Gastrocnemius medialis (tissue), 4 donors: ENCODE data around the gene FLNB. TPM values are rescaled to one million over a fixed set of nuclear protein-coding genes. Genes with fewer than 3 reads are reported as not detected.

Experiments
- ATAC-seq, 2 donors: fragments of 150-250 bp; one replicate each; pipeline ENCODE4 v1.9.1; 2016
- DNase-seq, 2 donors: peaks; one replicate each; pipeline ENCODE4 v3.0.0-alpha.2; 2019
- H3K27ac ChIP-seq, 4 donors: fragments of 200-600 bp; sonication (generic); 1 replicate in 1 of 4; 2 replicates in 3 of 4; pipeline ENCODE4 v1.5.1; 2016 to 2018; ENCODE audit warnings: mild to moderate bottlenecking in 2 of 4, moderate library complexity in 1 of 4
- H3K27me3 ChIP-seq, 3 donors: fragments of 200-600 bp; sonication (generic) in 2 of 3; 1 replicate in 1 of 3; 2 replicates in 2 of 3; pipeline versions ENCODE4 v1.5.1 to v1.6.0; 2016 to 2019; ENCODE audit warnings: mild to moderate bottlenecking in 1 of 3, moderate library complexity in 1 of 3
- H3K36me3 ChIP-seq, 2 donors: fragments of 200-600 bp; sonication (generic) in 1 of 2; one replicate each; pipeline ENCODE4 v1.5.1; 2017 to 2018
- H3K4me1 ChIP-seq, 2 donors: fragments of 200-600 bp; sonication (generic) in 1 of 2; one replicate each; pipeline ENCODE4 v1.5.1; 2016 to 2017; ENCODE audit warnings: mild to moderate bottlenecking in 2 of 2
- H3K4me3 ChIP-seq, 4 donors: fragments of 200-600 bp; sonication (generic) in 3 of 4; 1 replicate in 1 of 4; 2 replicates in 3 of 4; pipeline ENCODE4 v1.5.1; 2016 to 2019; ENCODE audit warnings: mild to moderate bottlenecking in 2 of 4
- H3K9me3 ChIP-seq, 3 donors: fragments of 200-600 bp; sonication (generic) in 2 of 3; 1 replicate in 1 of 3; 2 replicates in 2 of 3; pipeline ENCODE4 v1.5.1; 2016 to 2019
- CTCF ChIP-seq, 5 experiments: fragments of 450-650 bp in 3 of 5; fragments of 200-600 bp in 2 of 5; sonication (generic) in 2 of 5; IDR thresholded peaks in 4 of 5; conservative IDR thresholded peaks in 1 of 5; 1 replicate in 4 of 5; 2 replicates in 1 of 5; pipeline ENCODE4 v1.5.1; 2016 to 2019; ENCODE audit warnings: antibody characterized with exemption in 5 of 5, mild to moderate bottlenecking in 3 of 5, moderate library complexity in 3 of 5
- POLR2A ChIP-seq, 2 donors: fragments of 450-650 bp; IDR thresholded peaks; one replicate each; pipeline ENCODE4 v1.6.1; 2017; ENCODE audit warnings: antibody characterized with exemption in 2 of 2, mild to moderate bottlenecking in 2 of 2, moderate library complexity in 2 of 2
- in situ Hi-C, 4 donors: fragments of 200-750 bp; cut with MboI; loops; one replicate each; pipeline versions ENCODE4 v1.15.0 to v1.8.0; 2017; ENCODE audit warnings: low sequenced_read_pairs in 4 of 4
- intact Hi-C: fragments of 100-400 bp; cut with DNase I; formaldehyde crosslinking; loops from one replicate; pipeline ENCODE4 v1.15.1; 2023; ENCODE audit warnings: low total_unique reads
- total RNA-seq, 4 donors: library from RNA; depleted of rRNA; stranded (reverse); fragments of >200 nt; gene quantifications; one replicate each; pipeline versions ENCODE4 v1.1.0 to v1.2.3, GENCODE V29; 2016

FLNB gene
- total RNA-seq, 4 donors from 2014 or later = 10.9 to 21.5 (median 12.0) TPM

- TF ChIP-seq CTCF (IDR thresholded peaks at IDR 0.05 in 4 of 5, conservative IDR thresholded peaks at IDR 0.05 in 1 of 5) = no peak
- no peak for TF ChIP-seq POLR2A (IDR thresholded peaks at IDR 0.05)
- in situ Hi-C loops (loop anchor here in 1 of 4 donors (25.0 kb wide), 1 partner anchor 362 kb away; the partner anchor contains the start of gene ACOX2), intact Hi-C loops (loop anchor here (5.0 kb wide), 2 partner anchors 132 to 237 kb away; partner anchors contain the start of genes HTD2 and RPP14)
- Histone ChIP-seq H3K4me3 (no peak overlapping the region), H3K4me1 (peaks cover 3 to 15% of the 10 kb centered on the region in 2 donors), H3K9me3 (no peaks in the 10 kb centered on the region), H3K27me3 (no peaks in the 10 kb centered on the region), H3K36me3 (no peaks in the 10 kb centered on the region), H3K27ac (peak overlapping the region in 2 of 4 donors; percentile 11 to 13)
- DNase-seq = no peak
- ATAC-seq = no peak
Measured at GRCh38 chr3:58175437-58176184, 167.4 kb downstream of the FLNB start.

DNA sequence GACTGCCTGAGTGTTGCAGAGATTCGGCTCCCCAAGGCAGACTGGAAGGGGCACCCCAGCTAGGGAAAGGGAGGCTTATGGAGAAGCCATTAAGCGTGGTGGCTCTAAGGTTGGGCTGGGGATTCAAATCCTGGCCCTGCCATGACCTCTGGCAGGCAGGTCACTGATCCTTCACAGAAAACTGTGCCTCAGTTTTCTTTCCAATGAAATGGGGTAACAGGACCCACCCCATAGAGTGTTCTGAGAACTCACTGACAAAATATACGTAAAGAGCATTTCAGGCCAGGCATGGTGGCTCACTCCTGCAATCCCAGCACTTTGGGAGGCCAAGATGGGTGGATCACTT is 167.9 kb downstream of the FLNB start:
- in situ Hi-C loops (loop anchor here in 1 of 4 donors (25.0 kb wide), 1 partner anchor 361 kb away; the partner anchor contains the start of gene ACOX2), intact Hi-C loops (loop anchor here (5.0 kb wide), 2 partner anchors 131 to 236 kb away; partner anchors contain the start of genes HTD2 and RPP14)
- no peaks in the 10 kb centered on the region for H3K27me3 ChIP-seq
- H3K4me3 ChIP-seq = no peak overlapping the region
- H3K36me3 ChIP-seq = no peaks in the 10 kb centered on the region
- ATAC-seq (no peak), DNase-seq (no peak)
- no peaks in the 10 kb centered on the region for H3K9me3 ChIP-seq
- peak overlapping the region in 1 of 4 donors; percentile 13 for H3K27ac ChIP-seq
- H3K4me1 ChIP-seq = peaks cover 3 to 15% of the 10 kb centered on the region in 2 donors
- TF ChIP-seq CTCF (IDR thresholded peaks at IDR 0.05 in 4 of 5, conservative IDR thresholded peaks at IDR 0.05 in 1 of 5) (no peak), POLR2A (IDR thresholded peaks at IDR 0.05) (no peak)

DNA sequence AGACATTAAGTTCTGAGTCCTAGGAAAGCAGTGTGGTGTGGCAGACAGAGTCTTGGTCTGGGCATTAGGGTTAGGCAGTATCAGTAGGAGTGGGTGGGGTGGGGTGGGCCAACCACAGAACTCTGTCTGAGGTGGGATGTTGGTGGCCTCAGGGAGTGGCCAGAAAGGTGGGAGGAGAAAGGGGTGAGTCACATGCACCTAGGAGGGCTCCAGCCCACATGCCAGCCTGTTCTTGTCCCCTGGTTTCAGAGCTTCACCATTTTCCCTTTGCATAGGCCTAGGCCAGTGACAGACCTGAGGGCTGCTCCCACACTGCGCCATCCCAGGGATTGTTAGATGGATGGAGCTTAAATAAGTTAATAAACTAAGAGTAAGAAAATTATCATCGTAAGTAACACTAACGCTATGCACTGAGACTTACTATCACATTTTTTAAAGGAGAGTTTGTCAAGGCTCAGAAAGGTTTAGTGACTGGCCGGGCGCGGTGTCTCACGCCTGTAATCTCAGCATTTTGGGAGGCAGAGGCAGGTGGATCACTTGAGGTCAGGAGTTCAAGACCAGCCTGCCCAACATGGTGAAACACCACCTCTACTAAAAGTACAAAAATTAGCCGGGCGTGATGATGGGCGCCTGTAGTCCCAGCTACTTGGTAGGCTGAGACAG is 168.7 kb downstream of the FLNB start:
- no peaks in the 10 kb centered on the region for H3K9me3 ChIP-seq
- in situ Hi-C loops = loop anchor here in 1 of 4 donors (25.0 kb wide), 1 partner anchor 360 kb away; the partner anchor contains the start of gene ACOX2
- no peaks in the 10 kb centered on the region for H3K27me3 ChIP-seq
- H3K27ac ChIP-seq = no peak overlapping the region
- H3K36me3 ChIP-seq = no peaks in the 10 kb centered on the region
- intact Hi-C loops = loop anchor here (1.0 to 5.0 kb wide), 3 partner anchors 40 to 235 kb away; partner anchors contain the start of genes HTD2 and RPP14
- TF ChIP-seq POLR2A (IDR thresholded peaks at IDR 0.05) (no peak), CTCF (IDR thresholded peaks at IDR 0.05 in 4 of 5, conservative IDR thresholded peaks at IDR 0.05 in 1 of 5) (no peak)
- no peak for ATAC-seq
- H3K4me1 ChIP-seq = peaks cover 3 to 15% of the 10 kb centered on the region in 2 donors
- H3K4me3 ChIP-seq = peak overlapping the region in 1 of 4 donors; percentile 54
- DNase-seq = no peak

- Histone ChIP-seq H3K9me3 (no peaks in the 10 kb centered on the region), H3K27me3 (no peaks in the 10 kb centered on the region), H3K4me1 (peaks cover 3 to 15% of the 10 kb centered on the region in 2 donors), H3K27ac (no peak overlapping the region), H3K4me3 (peak overlapping the region; percentile 54 to 62 (median 58)), H3K36me3 (no peaks in the 10 kb centered on the region)
- no peak for TF ChIP-seq POLR2A (IDR thresholded peaks at IDR 0.05)
- TF ChIP-seq CTCF (IDR thresholded peaks at IDR 0.05 in 4 of 5, conservative IDR thresholded peaks at IDR 0.05 in 1 of 5) = peak; percentile 87 to 93 (median 88)
- ATAC-seq = peak; percentile 88 to 93
- in situ Hi-C loops (loop anchor here in 1 of 4 donors (25.0 kb wide), 1 partner anchor 359 kb away; the partner anchor contains the start of gene ACOX2), intact Hi-C loops (loop anchor here (1.0 to 5.0 kb wide), 3 partner anchors 39 to 234 kb away; partner anchors contain the start of genes HTD2 and RPP14)
- peak; percentile 68 to 73 for DNase-seq
Measured at GRCh38 chr3:58177747-58178527, 169.7 kb downstream of the FLNB start.
